Testis (tissue), 5 donors: ENCODE data around the gene C11orf52. TPM values are rescaled to one million over a fixed set of nuclear protein-coding genes. Genes with fewer than 3 reads are reported as not detected.
A peak's percentile ranks its signal among the peaks of the same experiment; 100 is the strongest.

Experiments
- DNase-seq: peaks from one replicate; pipeline ENCODE4 v3.0.0-alpha.2; 2019
- H3K27ac ChIP-seq, 2 donors: fragments of 200-600 bp; sonication (generic); one replicate each; pipeline ENCODE4 v1.5.1; 2019
- H3K27me3 ChIP-seq: fragments of 200-600 bp; sonication (generic); one replicate; pipeline ENCODE4 v1.5.1; 2019
- H3K36me3 ChIP-seq: fragments of 200-600 bp; sonication (generic); one replicate; pipeline ENCODE4 v1.5.1; 2017; ENCODE audit warnings: low read depth; ENCODE audit errors: missing control alignments
- H3K4me1 ChIP-seq: fragments of 200-600 bp; sonication (generic); one replicate; pipeline ENCODE4 v1.5.1; 2019
- H3K4me3 ChIP-seq, 2 donors: fragments of 200-600 bp; sonication (generic); one replicate each; pipeline ENCODE4 v1.5.1; 2017 to 2019
- H3K9me3 ChIP-seq: fragments of 200-600 bp; sonication (generic); one replicate; pipeline ENCODE4 v1.5.1; 2017
- CTCF ChIP-seq, 3 experiments: fragments of 450-650 bp in 2 of 3; fragments of 200-600 bp in 1 of 3; sonication (generic) in 1 of 3; IDR thresholded peaks; one replicate each; pipeline ENCODE4 v1.5.1; 2016 to 2019; ENCODE audit warnings: antibody characterized with exemption in 3 of 3, mild to moderate bottlenecking in 2 of 3, moderate library complexity in 1 of 3
- POLR2A ChIP-seq: fragments of 450-650 bp; IDR thresholded peaks from one replicate; pipeline ENCODE4 v1.6.1; 2017; ENCODE audit warnings: antibody characterized with exemption, mild to moderate bottlenecking, moderate library complexity
- WGBS, 2 donors: methylation state at CpG; one replicate each; pipeline ENCODE4 v1.1.5; 2018; 5-methylcytosine and 5-hydroxymethylcytosine counted together
- intact Hi-C: fragments of 100-400 bp; cut with DNase I; formaldehyde crosslinking; loops from one replicate; pipeline ENCODE4 v1.15.1; 2023; ENCODE audit warnings: low total_unique reads
- long read RNA-seq, 2 donors: transcript quantifications; one replicate each; lab custom pipeline, GENCODE V29; 2026
- polyA plus RNA-seq: library from polyadenylated mRNA; stranded (reverse); fragments of 350-450 nt; fragmentation: Illumina TruSeq; extraction: RNeasy Lipid Tissue Mini Kit (QIAGEN cat#74804); gene quantifications from one replicate; pipeline ENCODE4 v1.2.3, GENCODE V29; 2014; ENCODE audit warnings: low read depth, low replicate concordance; ENCODE audit not compliant: insufficient read depth
- total RNA-seq, 2 donors: library from RNA; depleted of rRNA; stranded (reverse); fragments of >200 nt; gene quantifications; one replicate each; pipeline ENCODE4 v1.2.3, GENCODE V29; 2016

The C11orf52 gene
- total RNA-seq, result 1 to 10 TPM; 1.4 to 2.0 TPM
- 1.6 TPM for polyA plus RNA-seq
- long read RNA-seq, donor 1, partial matches to known transcripts, result 0 of 3 reads
- long read RNA-seq, donor 1, other reads (novel, unspliced or antisense), result 0 of 3 reads
- long read RNA-seq, donor 2, partial matches to known transcripts, result 0 of 1 reads
- long read RNA-seq, donor 2, other reads (novel, unspliced or antisense), result 0 of 1 reads

GRCh38 chr11:111918390-111919256 lies at the start of gene C11orf52:
Gene C11orf52 (plus strand): TSS chr11:111918913. CDS start chr11:111918973, 60 bp downstream.
- Histone ChIP-seq H3K4me3 (peak within 1 kb of the TSS in 1 of 2 donors; percentile 11), H3K36me3 (no peaks in the 10 kb centered on the region), H3K9me3 (no peaks in the 10 kb centered on the region), H3K4me1 (peaks cover 12% of the 10 kb centered on the region), H3K27me3 (no peaks in the 10 kb centered on the region), H3K27ac (no peak within 1 kb of the TSS)
- TF ChIP-seq POLR2A (no peak), CTCF (IDR thresholded peaks at IDR 0.05) (no peak)
- intact Hi-C loops, result no loop called here
- 54 to 57% methylated on average over 12 to 19 of the region's 19 CpGs for WGBS, 2 donors
- no peak for DNase-seq

- Histone ChIP-seq H3K4me3 (no peak overlapping the region), H3K27me3 (no peaks in the 10 kb centered on the region), H3K36me3 (no peaks in the 10 kb centered on the region), H3K27ac (no peak overlapping the region), H3K9me3 (no peaks in the 10 kb centered on the region), H3K4me1 (peaks cover 7% of the 10 kb centered on the region)
- 79 to 88% methylated on average over 1 of the region's 1 CpG for WGBS, 2 donors
- TF ChIP-seq POLR2A (no peak), CTCF (IDR thresholded peaks at IDR 0.05) (no peak)
- intact Hi-C loops, result no loop called here
- no peak for DNase-seq
Measured at GRCh38 chr11:111870113-111870512, 48.6 kb upstream of the C11orf52 start.

GRCh38 chr11:111870522-111870885 lies 48.2 kb upstream of the C11orf52 start:
- no peaks in the 10 kb centered on the region for H3K27me3 ChIP-seq
- H3K4me1 ChIP-seq, result peaks cover 7% of the 10 kb centered on the region
- TF ChIP-seq POLR2A (no peak), CTCF (IDR thresholded peaks at IDR 0.05) (no peak)
- H3K27ac ChIP-seq, result peak overlapping the region in 1 of 2 donors; percentile 92
- DNase-seq, result no peak
- peak overlapping the region; percentile 94 to 97 for H3K4me3 ChIP-seq
- no peaks in the 10 kb centered on the region for H3K36me3 ChIP-seq
- intact Hi-C loops, result no loop called here
- no peaks in the 10 kb centered on the region for H3K9me3 ChIP-seq

GRCh38 chr11:111870886-111871692 lies 47.6 kb upstream of the C11orf52 start, which contains the start of gene ALG9:
Gene ALG9 (minus strand): TSS chr11:111871581. CDS start chr11:111871482, 99 bp downstream.
- Histone ChIP-seq H3K9me3 (no peaks in the 10 kb centered on the region), H3K27me3 (no peaks in the 10 kb centered on the region), H3K4me3 (peak within 1 kb of the TSS; percentile 94 to 97), H3K27ac (peak within 1 kb of the TSS; percentile 90 to 92), H3K4me1 (peaks cover 7% of the 10 kb centered on the region), H3K36me3 (no peaks in the 10 kb centered on the region)
- intact Hi-C loops, result no loop called here
- WGBS, 2 donors, result 0 to 1% methylated on average over 16 to 51 of the region's 51 CpGs
- DNase-seq, result peak; percentile 88
- TF ChIP-seq CTCF (IDR thresholded peaks at IDR 0.05) (peak; percentile 18 to 44 (median 21)), POLR2A (no peak)
